GM21528 (cell line): ENCODE measurements around the gene EFCAB12.
"Not testable (repeated sequence)": the region's sequence is repeated elsewhere in the genome, so short reads cannot be mapped to it uniquely, and the experiment has no call there.

Source experiments
- ATAC-seq: cut with Tn5 transposase; IDR thresholded peaks from one replicate; pipeline ENCODE4 v1.9.1; 2021; ENCODE audit warnings: mild to moderate bottlenecking, moderate library complexity; ENCODE audit not compliant: unreplicated experiment, low FRiP score

EFCAB12 gene

GRCh38 chr3:129399145-129399894 lies 29.1 kb downstream of the EFCAB12 start:
- ATAC-seq: peak; percentile 73

- peak; percentile 24 for ATAC-seq
Measured at GRCh38 chr3:129398803-129399144, 29.7 kb downstream of the EFCAB12 start.

- ATAC-seq: not testable (repeated sequence)
Measured at GRCh38 chr3:129393760-129394564, 34.5 kb downstream of the EFCAB12 start.

GRCh38 chr3:129393271-129393670 lies 35.2 kb downstream of the EFCAB12 start:
- ATAC-seq: no peak

GRCh38 chr3:129392106-129392887 lies 36.1 kb downstream of the EFCAB12 start:
- ATAC-seq: not testable (repeated sequence)

GRCh38 chr3:129391583-129391982 lies 36.9 kb downstream of the EFCAB12 start:
- not testable (repeated sequence) for ATAC-seq

GRCh38 chr3:129389572-129389937 lies 38.9 kb downstream of the EFCAB12 start:
- ATAC-seq: no peak

GRCh38 chr3:129388791-129389571 lies 39.5 kb downstream of the EFCAB12 start:
- not testable (repeated sequence) for ATAC-seq

- ATAC-seq: no peak
Measured at GRCh38 chr3:129387487-129387886, 40.9 kb downstream of the EFCAB12 start.

GRCh38 chr3:129386984-129387383 lies 41.5 kb downstream of the EFCAB12 start:
- no peak for ATAC-seq

- ATAC-seq: not testable (repeated sequence)
Measured at GRCh38 chr3:129385507-129385906, 42.9 kb downstream of the EFCAB12 start.

GRCh38 chr3:129384594-129385323 lies 43.7 kb downstream of the EFCAB12 start:
- no peak for ATAC-seq

- ATAC-seq: not testable (repeated sequence)
Measured at GRCh38 chr3:129384103-129384502, 44.3 kb downstream of the EFCAB12 start.

GRCh38 chr3:129383292-129383860 lies 45.1 kb downstream of the EFCAB12 start:
- ATAC-seq: peak; percentile 68

GRCh38 chr3:129382366-129382765 lies 46.1 kb downstream of the EFCAB12 start:
- ATAC-seq: no peak

- ATAC-seq: no peak
Measured at GRCh38 chr3:129379582-129380358, 48.7 kb downstream of the EFCAB12 start.

- no peak for ATAC-seq
Measured at GRCh38 chr3:129378949-129379348, 49.5 kb downstream of the EFCAB12 start.

- ATAC-seq: no peak
Measured at GRCh38 chr3:129377615-129378014, 50.8 kb downstream of the EFCAB12 start.
